ENCODE results near the gene PIEZO2.

PIEZO2 gene

DNA sequence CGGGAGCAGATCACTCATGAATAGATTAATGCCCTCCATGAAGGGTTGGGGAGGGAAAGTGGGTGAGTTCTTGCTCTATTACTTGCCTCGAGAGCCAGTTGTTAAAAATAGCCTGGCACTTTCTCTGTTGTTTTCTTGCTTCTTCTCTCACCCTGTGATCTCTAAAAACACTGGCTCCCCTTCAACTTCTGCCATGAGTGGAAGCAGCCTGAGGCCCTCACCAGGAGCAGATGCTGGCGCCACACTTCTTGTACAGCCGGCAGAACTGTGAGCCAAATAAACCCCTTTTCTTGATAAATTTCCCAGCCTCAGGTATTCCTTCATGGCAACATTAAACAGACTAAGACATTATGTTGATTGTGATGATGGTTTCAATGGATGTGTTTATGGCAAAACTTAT, 307.0 kb downstream of the PIEZO2 start:
- POLR2A ChIA-PET, result no interaction called here

DNA sequence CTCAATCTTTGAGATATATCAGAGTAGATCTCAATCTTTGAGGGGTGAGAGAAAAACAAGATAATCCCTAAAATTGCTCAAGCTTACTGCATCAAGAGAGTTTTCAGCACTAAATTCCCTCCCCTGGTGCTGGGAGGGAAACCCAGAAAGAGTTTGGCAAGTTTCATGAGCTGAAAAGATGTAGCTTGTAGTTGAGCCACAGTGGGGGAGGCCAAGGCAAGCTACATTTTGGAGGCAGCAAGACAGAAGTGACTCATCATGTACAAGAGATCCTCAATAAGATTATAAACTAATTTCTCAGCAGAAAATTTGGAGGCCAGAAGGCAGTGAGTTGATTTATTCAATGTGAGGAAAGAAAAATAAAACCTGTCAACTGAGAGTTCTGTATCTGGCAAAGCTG, 308.2 kb downstream of the PIEZO2 start:
- CTCF ChIA-PET, result interaction anchor here (0.5 to 4.0 kb wide), 3 partner anchors 10 to 144 kb away, joined by 3 to 25 read pairs (median 3); no protein-coding TSS in a partner anchor
- TF ChIP-seq, protein P1, sequence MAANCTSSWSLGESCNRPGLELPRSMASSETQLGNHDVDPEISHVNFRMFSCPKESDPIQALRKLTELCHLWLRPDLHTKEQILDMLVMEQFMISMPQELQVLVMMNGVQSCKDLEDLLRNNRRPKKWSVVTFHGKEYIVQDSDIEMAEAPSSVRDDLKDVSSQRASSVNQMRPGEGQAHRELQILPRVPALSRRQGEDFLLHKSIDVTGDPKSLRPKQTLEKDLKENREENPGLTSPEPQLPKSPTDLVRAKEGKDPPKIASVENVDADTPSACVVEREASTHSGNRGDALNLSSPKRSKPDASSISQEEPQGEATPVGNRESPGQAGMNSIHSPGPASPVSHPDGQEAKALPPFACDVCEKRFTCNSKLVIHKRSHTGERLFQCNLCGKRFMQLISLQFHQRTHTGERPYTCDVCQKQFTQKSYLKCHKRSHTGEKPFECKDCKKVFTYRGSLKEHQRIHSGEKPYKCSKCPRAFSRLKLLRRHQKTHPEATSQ (tag by site-specific recombination; IDR thresholded peaks at IDR 0.05), result no peak
- TF ChIP-seq, protein P2, sequence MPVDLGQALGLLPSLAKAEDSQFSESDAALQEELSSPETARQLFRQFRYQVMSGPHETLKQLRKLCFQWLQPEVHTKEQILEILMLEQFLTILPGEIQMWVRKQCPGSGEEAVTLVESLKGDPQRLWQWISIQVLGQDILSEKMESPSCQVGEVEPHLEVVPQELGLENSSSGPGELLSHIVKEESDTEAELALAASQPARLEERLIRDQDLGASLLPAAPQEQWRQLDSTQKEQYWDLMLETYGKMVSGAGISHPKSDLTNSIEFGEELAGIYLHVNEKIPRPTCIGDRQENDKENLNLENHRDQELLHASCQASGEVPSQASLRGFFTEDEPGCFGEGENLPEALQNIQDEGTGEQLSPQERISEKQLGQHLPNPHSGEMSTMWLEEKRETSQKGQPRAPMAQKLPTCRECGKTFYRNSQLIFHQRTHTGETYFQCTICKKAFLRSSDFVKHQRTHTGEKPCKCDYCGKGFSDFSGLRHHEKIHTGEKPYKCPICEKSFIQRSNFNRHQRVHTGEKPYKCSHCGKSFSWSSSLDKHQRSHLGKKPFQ (tag by site-specific recombination; IDR thresholded peaks at IDR 0.05), result no peak
- TF ChIP-seq, protein P3, sequence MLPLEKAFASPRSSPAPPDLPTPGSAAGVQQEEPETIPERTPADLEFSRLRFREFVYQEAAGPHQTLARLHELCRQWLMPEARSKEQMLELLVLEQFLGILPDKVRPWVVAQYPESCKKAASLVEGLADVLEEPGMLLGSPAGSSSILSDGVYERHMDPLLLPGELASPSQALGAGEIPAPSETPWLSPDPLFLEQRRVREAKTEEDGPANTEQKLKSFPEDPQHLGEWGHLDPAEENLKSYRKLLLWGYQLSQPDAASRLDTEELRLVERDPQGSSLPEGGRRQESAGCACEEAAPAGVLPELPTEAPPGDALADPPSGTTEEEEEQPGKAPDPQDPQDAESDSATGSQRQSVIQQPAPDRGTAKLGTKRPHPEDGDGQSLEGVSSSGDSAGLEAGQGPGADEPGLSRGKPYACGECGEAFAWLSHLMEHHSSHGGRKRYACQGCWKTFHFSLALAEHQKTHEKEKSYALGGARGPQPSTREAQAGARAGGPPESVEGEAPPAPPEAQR (tag by site-specific recombination; IDR thresholded peaks at IDR 0.05), result no peak
- no peak for TF ChIP-seq SP2 (tag by site-specific recombination; IDR thresholded peaks at IDR 0.05)
- TF ChIP-seq ZNF214 (tag by site-specific recombination; IDR thresholded peaks at IDR 0.05; ENCODE audit: borderline replicate concordance), result no peak
- TF ChIP-seq ZNF776 (tag by site-specific recombination; IDR thresholded peaks at IDR 0.05; ENCODE audit: borderline replicate concordance), result no peak
- peak; percentile 15 for TF ChIP-seq SETDB1 (IDR thresholded peaks at IDR 0.05; ENCODE audit: insufficient read length, low read length)

More for the DNA sequence above, 307.0 kb downstream of the PIEZO2 start:
- Histone ChIP-seq H3K9me3 (ENCODE audit: control insufficient read depth, insufficient read depth, low read depth, low read length) (no peaks in the 10 kb centered on the region), H3K4me1 (ENCODE audit: control insufficient read depth, insufficient read depth, low read length) (no peaks in the 10 kb centered on the region), H3K36me3 (ENCODE audit: control insufficient read depth in 2 of 2, insufficient read depth in 1 of 2, low read length in 2 of 2) (no peaks in the 10 kb centered on the region), H3K27ac (ENCODE audit: extremely low read depth, low read depth, low read length) (no peak overlapping the region), H3K4me3 (ENCODE audit: low read depth, low read length) (no peak overlapping the region)
- CTCF ChIA-PET, result interaction anchor here (0.6 to 4.0 kb wide), 3 partner anchors 9 to 313 kb away, joined by 3 to 25 read pairs (median 7); no protein-coding TSS in a partner anchor
- TF ChIP-seq ZNF76 (tag by site-specific recombination; IDR thresholded peaks at IDR 0.05; ENCODE audit: borderline replicate concordance, low read depth), result no peak
- no peak for TF ChIP-seq ZNF677 (tag by site-specific recombination; IDR thresholded peaks at IDR 0.05)
- TF ChIP-seq, protein P4, sequence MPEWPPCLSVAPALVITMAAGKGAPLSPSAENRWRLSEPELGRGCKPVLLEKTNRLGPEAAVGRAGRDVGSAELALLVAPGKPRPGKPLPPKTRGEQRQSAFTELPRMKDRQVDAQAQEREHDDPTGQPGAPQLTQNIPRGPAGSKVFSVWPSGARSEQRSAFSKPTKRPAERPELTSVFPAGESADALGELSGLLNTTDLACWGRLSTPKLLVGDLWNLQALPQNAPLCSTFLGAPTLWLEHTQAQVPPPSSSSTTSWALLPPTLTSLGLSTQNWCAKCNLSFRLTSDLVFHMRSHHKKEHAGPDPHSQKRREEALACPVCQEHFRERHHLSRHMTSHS (tag by site-specific recombination; IDR thresholded peaks at IDR 0.05), result no peak
- TF ChIP-seq ZNF112 (tag by site-specific recombination; IDR thresholded peaks at IDR 0.05), result no peak
- TF ChIP-seq ZNF391 (tag by site-specific recombination; IDR thresholded peaks at IDR 0.05; ENCODE audit: borderline replicate concordance, low read depth), result no peak
- no peak for TF ChIP-seq BCL11A (tag by site-specific recombination; IDR thresholded peaks at IDR 0.05; ENCODE audit: low read depth)
- no peak for TF ChIP-seq SETDB1 (IDR thresholded peaks at IDR 0.05; ENCODE audit: insufficient read length, low read length)
- no peak for TF ChIP-seq TCF7L2 (IDR thresholded peaks at IDR 0.05; ENCODE audit: borderline replicate concordance, low read depth, low read length)
- no peak for TF ChIP-seq ZNF23 (tag by site-specific recombination; IDR thresholded peaks at IDR 0.05; ENCODE audit: borderline replicate concordance)
- no peak for TF ChIP-seq ZNF473 (tag by site-specific recombination; IDR thresholded peaks at IDR 0.05)
- TF ChIP-seq PRDM1 (tag by site-specific recombination; IDR thresholded peaks at IDR 0.05), result no peak
- TF ChIP-seq ZNF514 (tag by site-specific recombination; IDR thresholded peaks at IDR 0.05), result no peak
- TF ChIP-seq ZNF521 (tag by site-specific recombination; IDR thresholded peaks at IDR 0.05), result no peak
- TF ChIP-seq ZNF394 (tag by site-specific recombination; IDR thresholded peaks at IDR 0.05; ENCODE audit: borderline replicate concordance), result no peak
- TF ChIP-seq, protein P5, sequence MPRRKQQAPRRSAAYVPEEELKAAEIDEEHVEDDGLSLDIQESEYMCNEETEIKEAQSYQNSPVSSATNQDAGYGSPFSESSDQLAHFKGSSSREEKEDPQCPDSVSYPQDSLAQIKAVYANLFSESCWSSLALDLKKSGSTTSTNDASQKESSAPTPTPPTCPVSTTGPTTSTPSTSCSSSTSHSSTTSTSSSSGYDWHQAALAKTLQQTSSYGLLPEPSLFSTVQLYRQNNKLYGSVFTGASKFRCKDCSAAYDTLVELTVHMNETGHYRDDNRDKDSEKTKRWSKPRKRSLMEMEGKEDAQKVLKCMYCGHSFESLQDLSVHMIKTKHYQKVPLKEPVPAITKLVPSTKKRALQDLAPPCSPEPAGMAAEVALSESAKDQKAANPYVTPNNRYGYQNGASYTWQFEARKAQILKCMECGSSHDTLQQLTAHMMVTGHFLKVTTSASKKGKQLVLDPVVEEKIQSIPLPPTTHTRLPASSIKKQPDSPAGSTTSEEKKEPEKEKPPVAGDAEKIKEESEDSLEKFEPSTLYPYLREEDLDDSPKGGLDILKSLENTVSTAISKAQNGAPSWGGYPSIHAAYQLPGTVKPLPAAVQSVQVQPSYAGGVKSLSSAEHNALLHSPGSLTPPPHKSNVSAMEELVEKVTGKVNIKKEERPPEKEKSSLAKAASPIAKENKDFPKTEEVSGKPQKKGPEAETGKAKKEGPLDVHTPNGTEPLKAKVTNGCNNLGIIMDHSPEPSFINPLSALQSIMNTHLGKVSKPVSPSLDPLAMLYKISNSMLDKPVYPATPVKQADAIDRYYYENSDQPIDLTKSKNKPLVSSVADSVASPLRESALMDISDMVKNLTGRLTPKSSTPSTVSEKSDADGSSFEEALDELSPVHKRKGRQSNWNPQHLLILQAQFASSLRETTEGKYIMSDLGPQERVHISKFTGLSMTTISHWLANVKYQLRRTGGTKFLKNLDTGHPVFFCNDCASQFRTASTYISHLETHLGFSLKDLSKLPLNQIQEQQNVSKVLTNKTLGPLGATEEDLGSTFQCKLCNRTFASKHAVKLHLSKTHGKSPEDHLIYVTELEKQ (tag by site-specific recombination; IDR thresholded peaks at IDR 0.05; ENCODE audit: borderline replicate concordance), result no peak
- no peak for TF ChIP-seq ZNF433 (tag by site-specific recombination; IDR thresholded peaks at IDR 0.05; ENCODE audit: low read depth)
- no peak for TF ChIP-seq SP7 (tag by site-specific recombination; IDR thresholded peaks at IDR 0.05)
- TF ChIP-seq ZNF837 (tag by site-specific recombination; IDR thresholded peaks at IDR 0.05), result no peak
- TF ChIP-seq YY1 (tag by site-specific recombination; IDR thresholded peaks at IDR 0.05), result no peak

More for the DNA sequence above, 308.2 kb downstream of the PIEZO2 start:
- H3K4me1 ChIP-seq (ENCODE audit: control insufficient read depth, insufficient read depth, low read length), result no peaks in the 10 kb centered on the region
- H3K36me3 ChIP-seq (ENCODE audit: control insufficient read depth in 2 of 2, insufficient read depth in 1 of 2, low read length in 2 of 2), result no peaks in the 10 kb centered on the region
- no peaks in the 10 kb centered on the region for H3K9me3 ChIP-seq (ENCODE audit: control insufficient read depth, insufficient read depth, low read depth, low read length)
- no peak overlapping the region for H3K4me3 ChIP-seq (ENCODE audit: low read depth, low read length)
- H3K27ac ChIP-seq (ENCODE audit: extremely low read depth, low read depth, low read length), result no peak overlapping the region
- POLR2A ChIA-PET, result interaction anchor here (0.6 kb wide), 1 partner anchor 193 kb away, joined by 3 read pairs; no protein-coding TSS in a partner anchor
